GM18511 (cell line): ENCODE measurements around the gene NEDD9.

Source experiments
- ATAC-seq: cut with Tn5 transposase; IDR thresholded peaks from one replicate; pipeline ENCODE4 v1.9.1; 2021; ENCODE audit warnings: mild to moderate bottlenecking, moderate library complexity; ENCODE audit not compliant: unreplicated experiment

Gene NEDD9

GRCh38 chr6:11149551-11149950 lies 82.9 kb downstream of the NEDD9 start:
- no peak for ATAC-seq

GRCh38 chr6:11146117-11146826 lies 86.2 kb downstream of the NEDD9 start:
- no peak for ATAC-seq

- ATAC-seq, result peak; percentile 83
These were observed 88.0 kb downstream of the NEDD9 start for GRCh38 chr6:11144393-11144851.

- ATAC-seq, result no peak
These were observed 88.8 kb downstream of the NEDD9 start for GRCh38 chr6:11143394-11144371.

- ATAC-seq, result no peak
These were observed 90.0 kb downstream of the NEDD9 start for GRCh38 chr6:11142296-11143027.

- no peak for ATAC-seq
These were observed 91.2 kb downstream of the NEDD9 start for GRCh38 chr6:11141295-11141694.

GRCh38 chr6:11140056-11140455 lies 92.4 kb downstream of the NEDD9 start:
- ATAC-seq, result no peak

- ATAC-seq, result no peak
These were observed 93.2 kb downstream of the NEDD9 start for GRCh38 chr6:11139051-11139960.

GRCh38 chr6:11136809-11137208 lies 95.7 kb downstream of the NEDD9 start:
- no peak for ATAC-seq
